Measurements from ENCODE around the gene ZFP2.
"Not testable (repeated sequence)": the region's sequence is repeated elsewhere in the genome, so short reads cannot be mapped to it uniquely, and the experiment has no call there.

The ZFP2 gene

DNA sequence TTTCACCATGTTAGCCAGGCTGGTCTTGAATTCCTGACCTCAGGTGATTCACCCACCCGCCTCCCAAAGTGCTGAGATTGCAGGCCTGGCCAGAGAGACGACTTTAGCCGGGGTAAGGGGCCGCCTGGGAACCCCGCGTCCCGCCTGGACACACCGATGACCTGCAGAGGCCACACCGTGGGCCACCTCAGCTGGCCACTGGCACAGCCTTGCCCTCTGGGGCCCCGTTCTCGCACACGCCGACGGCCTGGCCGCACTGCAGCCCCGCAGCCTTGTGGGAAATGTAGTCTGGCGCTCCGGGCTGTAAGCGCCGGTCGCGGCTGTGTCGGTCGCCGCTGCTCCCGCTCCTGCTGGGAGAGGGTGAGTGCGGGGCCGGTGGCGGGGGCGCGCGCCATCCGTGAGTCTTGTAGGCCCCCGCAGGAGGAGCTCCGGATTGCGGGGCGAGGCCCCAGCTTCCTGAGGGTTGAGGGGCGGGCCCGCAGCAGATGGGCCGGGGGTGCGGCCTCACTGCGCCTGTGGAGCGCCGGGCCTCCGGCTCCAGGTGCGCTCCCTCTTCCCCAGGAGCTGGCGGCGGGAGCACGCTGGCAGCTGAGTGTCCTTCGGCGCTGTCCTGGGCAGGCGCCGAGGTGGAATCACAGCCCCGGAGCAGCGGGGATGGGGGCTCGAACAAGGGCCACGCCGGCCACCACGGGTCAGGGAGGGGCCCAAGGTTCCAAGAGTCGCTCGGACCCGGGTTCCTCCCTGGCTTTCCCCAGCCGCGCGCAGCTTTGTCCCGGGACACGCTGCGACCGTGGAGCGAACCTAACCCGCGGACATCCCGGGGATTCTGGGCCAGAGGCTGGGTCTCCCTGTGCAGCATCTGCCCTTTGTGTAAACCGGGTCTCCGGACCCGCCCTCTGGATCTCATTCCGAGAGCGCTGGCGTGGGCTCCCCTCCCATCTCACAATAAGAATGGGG, at the start of gene ZFP2:
Gene ZFP2, plus strand, starts transcription at position 299 of the 957 bp plus-strand sequence. CDS start 35,401 bp downstream, outside the sequence.
- peak; percentile 3 for DNase-seq (ENCODE audit: low read depth)

- no peak for DNase-seq (ENCODE audit: low read depth)
Measured at GRCh38 chr5:178849316-178849715, 46.4 kb upstream of the ZFP2 start.

- no peak for DNase-seq (ENCODE audit: low read depth)
Measured at GRCh38 chr5:178851951-178852350, 43.8 kb upstream of the ZFP2 start.

GRCh38 chr5:178854284-178854683, 41.4 kb upstream of the ZFP2 start:
- DNase-seq (ENCODE audit: low read depth): no peak

DNA sequence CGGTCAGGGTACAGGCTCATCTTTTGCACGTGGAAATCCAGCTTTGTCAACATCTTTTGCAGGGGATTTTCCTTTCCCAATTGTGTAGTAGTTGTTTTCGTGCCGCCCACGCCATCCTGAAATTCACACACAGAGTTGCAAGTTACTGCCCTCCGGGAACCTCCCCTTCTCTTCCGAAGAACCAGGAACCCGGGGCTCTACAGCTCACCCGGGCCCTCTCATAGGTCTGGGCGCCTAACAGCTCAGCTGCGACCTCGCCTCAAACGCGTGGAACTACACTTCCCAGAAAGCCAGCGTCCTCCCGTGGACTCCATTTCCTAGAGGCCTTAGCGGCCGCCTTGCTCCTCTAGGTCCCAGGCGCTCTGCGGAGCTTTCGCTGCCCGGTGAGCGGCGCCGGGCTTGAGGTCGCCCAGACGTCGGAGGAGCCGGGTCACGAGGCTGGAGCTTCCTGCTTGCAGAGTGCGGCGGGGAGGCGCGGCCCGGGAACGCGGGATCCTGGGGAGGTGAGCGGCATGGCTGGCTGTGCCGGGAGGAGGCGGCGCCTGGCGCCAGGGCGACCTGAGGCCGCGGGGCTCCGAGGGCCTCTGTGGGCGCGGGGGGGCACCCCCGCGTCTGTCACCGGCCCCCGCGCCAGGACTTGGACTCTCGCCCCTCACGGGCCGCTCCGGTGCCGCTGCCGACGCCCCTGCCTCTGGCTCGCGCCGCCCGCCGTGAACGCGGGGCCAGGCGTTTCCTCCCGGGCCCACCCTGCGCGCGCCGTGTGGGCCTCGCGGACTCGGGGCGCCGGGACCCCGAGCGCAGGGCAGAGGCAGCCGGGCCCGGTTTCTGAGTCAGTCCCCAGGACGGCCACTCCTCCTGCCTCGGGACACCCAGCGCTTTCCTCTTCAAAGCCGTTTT, 35.8 kb upstream of the ZFP2 start, which contains the start of gene ZNF354B:
Gene ZNF354B, plus strand, starts transcription at position 329 of the 897 bp plus-strand sequence. CDS start 1,095 bp downstream, outside the sequence.
- DNase-seq (ENCODE audit: low read depth): peak; percentile 64

DNA sequence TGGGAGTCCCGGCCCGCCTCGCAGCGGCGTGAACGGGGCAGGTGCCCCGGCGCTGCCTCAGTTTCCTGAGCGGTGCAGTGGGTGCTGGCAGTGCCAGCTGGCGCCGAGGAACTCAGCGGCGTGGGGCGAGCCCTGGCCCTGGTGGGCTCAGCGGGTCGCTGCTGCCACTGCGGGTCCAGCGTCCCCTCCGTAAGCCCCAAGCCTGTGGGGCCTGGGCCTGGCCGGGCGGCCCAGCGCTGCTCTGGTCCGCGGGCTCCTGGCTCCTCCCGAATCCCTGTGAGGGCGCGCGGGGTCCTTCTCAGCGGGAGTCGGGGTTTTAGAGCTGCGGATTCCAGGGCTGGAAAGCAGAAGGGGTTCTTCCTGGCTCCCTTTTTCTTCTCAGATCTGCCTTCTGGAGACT, 35.1 kb upstream of the ZFP2 start:
- not testable (repeated sequence) for DNase-seq (ENCODE audit: low read depth)

DNA sequence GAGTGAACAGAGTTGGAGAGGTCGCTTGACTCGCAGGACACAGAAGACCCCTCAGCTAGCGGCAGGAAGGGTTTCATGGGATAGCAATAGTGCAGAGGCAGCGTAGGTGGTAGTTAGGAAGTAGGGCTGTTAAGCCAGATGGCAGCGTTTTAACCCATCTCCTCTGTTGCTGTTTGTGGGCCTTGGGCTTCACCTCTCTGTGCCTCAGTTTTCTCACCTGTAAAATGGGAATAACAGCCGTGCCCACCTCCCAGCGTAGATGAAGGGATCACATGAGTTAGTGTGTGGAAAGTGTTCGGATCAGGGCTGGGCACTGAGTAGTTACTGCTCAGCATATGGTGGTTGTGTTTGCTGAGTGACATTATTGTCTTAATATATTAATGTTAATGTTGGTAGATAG, 34.1 kb upstream of the ZFP2 start:
- DNase-seq (ENCODE audit: low read depth): no peak

- DNase-seq (ENCODE audit: low read depth): no peak
Measured at GRCh38 chr5:178866946-178867345, 28.8 kb upstream of the ZFP2 start.

DNA sequence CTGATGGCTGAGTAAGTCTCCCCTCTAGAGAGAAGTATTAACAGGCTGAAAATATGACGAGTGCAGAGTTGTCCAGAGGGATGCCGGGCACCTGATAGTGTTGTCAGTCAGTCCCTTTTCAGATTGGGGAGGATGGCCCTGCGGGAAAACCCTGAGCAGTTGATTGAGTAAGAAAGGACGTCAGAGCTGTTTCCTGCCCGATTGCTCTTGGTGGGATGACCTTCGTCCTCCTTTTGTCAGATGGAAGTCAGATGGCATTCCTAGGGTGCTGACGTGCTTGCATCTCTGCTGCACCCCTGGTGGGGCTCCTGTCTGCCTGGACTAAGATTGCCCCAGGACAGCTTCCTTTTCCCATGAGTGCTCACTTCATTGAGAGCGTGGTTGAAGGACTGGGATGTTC, 26.1 kb upstream of the ZFP2 start:
- DNase-seq (ENCODE audit: low read depth): no peak

- DNase-seq (ENCODE audit: low read depth): no peak
Measured at GRCh38 chr5:178870411-178870810, 25.3 kb upstream of the ZFP2 start.

- no peak for DNase-seq (ENCODE audit: low read depth)
Measured at GRCh38 chr5:178872302-178872701, 23.4 kb upstream of the ZFP2 start.

DNA sequence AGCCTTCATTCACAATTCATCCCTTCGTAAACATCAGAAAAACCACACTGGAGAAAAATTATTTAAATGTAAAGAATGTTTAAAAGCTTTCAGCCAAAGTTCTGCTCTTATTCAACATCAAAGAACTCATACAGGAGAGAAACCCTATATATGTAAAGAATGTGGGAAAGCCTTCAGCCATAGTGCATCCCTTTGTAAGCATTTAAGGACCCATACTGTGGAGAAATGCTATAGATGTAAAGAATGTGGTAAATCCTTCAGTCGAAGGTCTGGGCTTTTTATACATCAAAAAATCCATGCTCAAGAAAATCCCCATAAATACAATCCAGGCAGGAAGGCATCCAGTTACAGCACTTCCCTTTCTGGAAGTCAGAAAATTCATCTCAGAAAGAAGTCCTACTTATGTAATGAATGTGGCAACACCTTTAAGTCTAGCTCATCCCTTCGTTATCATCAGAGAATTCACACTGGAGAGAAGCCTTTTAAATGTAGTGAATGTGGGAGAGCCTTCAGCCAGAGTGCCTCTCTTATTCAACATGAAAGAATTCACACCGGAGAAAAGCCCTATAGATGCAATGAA, 12.5 kb upstream of the ZFP2 start:
- DNase-seq (ENCODE audit: low read depth): not testable (repeated sequence)

DNA sequence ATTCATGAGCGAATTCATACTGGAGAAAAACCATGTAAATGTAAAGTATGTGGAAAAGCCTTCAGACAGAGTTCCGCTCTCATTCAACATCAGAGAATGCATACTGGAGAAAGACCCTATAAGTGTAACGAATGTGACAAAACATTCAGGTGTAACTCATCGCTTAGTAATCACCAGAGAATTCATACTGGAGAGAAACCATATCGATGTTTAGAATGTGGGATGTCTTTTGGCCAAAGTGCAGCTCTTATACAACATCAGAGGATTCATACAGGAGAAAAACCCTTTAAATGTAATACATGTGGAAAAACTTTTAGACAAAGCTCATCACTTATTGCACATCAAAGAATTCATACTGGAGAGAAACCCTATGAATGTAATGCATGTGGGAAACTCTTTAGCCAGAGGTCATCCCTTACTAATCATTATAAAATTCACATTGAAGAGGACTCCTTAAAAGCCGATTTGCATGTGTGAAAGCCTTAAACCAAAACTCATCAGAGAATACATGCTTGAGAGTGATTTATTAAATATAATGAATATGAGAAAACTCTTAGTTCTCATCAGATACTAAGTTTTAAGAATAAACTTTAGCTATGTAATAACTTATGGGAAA, 11.8 kb upstream of the ZFP2 start:
- no peak for DNase-seq (ENCODE audit: low read depth)

- DNase-seq (ENCODE audit: low read depth): no peak
Measured at GRCh38 chr5:178899289-178899688, 3.6 kb downstream of the ZFP2 start.

DNA sequence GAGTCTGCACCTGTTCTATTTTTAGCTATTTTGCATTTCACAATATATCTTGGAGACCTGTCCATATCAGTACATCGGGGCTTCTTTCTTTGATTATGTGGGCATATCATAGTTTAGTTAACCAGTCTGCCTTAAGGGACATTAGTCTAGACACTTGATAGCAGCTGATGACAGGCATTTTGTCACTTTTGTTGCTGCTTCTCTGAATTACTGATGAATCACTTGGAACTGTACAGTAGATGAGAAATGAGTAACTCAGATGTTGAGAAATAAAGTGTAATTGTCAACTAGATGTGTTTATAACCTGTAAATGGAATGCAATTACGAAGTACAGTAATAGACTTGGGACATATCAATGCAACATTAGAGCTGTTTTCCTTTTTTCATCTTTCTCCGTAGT, 7.1 kb downstream of the ZFP2 start:
- DNase-seq (ENCODE audit: low read depth): no peak

- DNase-seq (ENCODE audit: low read depth): no peak
Measured at GRCh38 chr5:178931846-178932760, 36.4 kb downstream of the ZFP2 start.

- no peak for DNase-seq (ENCODE audit: low read depth)
Measured at GRCh38 chr5:178940569-178941360, 45.1 kb downstream of the ZFP2 start, which contains the start of gene ZNF454. TSS of gene ZNF454 (plus strand) at chr5:178941198. CDS start at chr5:178942792, 1,594 bp downstream.

GRCh38 chr5:178941361-178941760, 45.6 kb downstream of the ZFP2 start:
- no peak for DNase-seq (ENCODE audit: low read depth)

DNA sequence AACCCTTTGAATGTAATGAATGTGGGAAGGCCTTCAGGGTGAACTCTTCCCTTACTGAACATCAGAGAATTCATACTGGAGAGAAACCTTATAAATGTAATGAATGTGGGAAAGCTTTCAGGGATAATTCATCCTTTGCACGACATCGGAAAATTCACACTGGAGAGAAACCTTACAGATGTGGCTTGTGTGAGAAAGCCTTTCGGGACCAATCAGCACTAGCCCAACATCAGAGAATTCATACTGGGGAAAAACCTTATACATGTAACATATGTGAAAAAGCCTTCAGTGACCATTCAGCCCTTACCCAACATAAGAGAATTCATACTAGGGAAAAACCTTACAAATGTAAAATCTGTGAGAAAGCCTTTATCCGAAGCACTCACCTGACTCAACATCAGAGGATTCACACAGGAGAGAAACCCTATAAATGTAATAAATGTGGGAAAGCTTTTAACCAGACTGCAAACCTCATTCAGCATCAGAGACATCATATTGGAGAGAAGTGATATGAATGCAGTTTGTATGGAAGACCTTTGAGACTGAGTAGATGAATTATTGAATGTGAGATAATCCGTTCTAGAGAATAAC, 69.8 kb downstream of the ZFP2 start:
- DNase-seq (ENCODE audit: low read depth): no peak
